Fibroblast of the aortic adventitia (primary cell): Measurements from ENCODE around the gene ZNF423. TPM values are rescaled to one million over a fixed set of nuclear protein-coding genes. Genes with fewer than 3 reads are reported as not detected.

Experiments used
- DNase-seq: peaks from one replicate; pipeline ENCODE4 v3.0.0-alpha.2; 2010; ENCODE audit warnings: low read depth
- H3K4me3 ChIP-seq: 2 replicates; pipeline ENCODE4 v1.5.1; 2011; ENCODE audit warnings: low read depth, mild to moderate bottlenecking, control low read depth, low read length, moderate library complexity
- total RNA-seq: library from RNA; depleted of rRNA; stranded (reverse); fragments of >200 nt; gene quantifications from 2 replicates; pipeline ENCODE4 v1.2.3, GENCODE V29; 2012; ENCODE audit warnings: low replicate concordance
- TF ChIP-seq, protein P1 (sequence below): IDR thresholded peaks from 2 replicates; pipeline ENCODE4 v1.5.1; 2011; ENCODE audit warnings: mild to moderate bottlenecking, low read length, control low read depth, inconsistent platforms; ENCODE audit not compliant: insufficient read depth

The ZNF423 gene
- total RNA-seq, 1 donor = 13.5 TPM

DNA sequence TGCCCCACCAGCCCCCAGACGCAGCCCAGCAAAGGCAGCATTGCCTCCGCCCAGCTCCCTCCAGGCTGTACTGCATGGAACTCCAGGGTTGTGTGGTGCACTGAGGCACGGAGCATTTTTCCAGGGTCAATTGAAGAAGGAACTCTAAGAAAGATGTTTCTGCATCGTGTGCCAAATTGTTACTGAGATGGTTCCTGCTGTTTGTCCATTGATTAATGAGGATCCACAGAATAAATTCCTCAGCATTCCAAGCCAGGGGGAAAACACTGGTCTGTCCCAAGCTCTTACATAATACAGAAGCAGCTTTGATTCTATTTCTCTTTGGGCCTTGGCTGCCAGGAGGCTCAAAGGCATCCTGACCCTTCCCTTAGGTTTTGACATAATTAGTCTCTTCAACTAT lies 80.9 kb downstream of the ZNF423 start:
- DNase-seq = no peak
- no peak overlapping the region for H3K4me3 ChIP-seq
- TF ChIP-seq, protein P1, sequence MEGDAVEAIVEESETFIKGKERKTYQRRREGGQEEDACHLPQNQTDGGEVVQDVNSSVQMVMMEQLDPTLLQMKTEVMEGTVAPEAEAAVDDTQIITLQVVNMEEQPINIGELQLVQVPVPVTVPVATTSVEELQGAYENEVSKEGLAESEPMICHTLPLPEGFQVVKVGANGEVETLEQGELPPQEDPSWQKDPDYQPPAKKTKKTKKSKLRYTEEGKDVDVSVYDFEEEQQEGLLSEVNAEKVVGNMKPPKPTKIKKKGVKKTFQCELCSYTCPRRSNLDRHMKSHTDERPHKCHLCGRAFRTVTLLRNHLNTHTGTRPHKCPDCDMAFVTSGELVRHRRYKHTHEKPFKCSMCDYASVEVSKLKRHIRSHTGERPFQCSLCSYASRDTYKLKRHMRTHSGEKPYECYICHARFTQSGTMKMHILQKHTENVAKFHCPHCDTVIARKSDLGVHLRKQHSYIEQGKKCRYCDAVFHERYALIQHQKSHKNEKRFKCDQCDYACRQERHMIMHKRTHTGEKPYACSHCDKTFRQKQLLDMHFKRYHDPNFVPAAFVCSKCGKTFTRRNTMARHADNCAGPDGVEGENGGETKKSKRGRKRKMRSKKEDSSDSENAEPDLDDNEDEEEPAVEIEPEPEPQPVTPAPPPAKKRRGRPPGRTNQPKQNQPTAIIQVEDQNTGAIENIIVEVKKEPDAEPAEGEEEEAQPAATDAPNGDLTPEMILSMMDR = no peak

- TF ChIP-seq, protein P1 = no peak
- H3K4me3 ChIP-seq = no peak overlapping the region
- DNase-seq = no peak
Observed at GRCh38 chr16:49773534-49774475, 82.1 kb downstream of the ZNF423 start.

- DNase-seq = no peak
- TF ChIP-seq, protein P1 = no peak
- H3K4me3 ChIP-seq = no peak overlapping the region
Observed at GRCh38 chr16:49767998-49768397, 87.9 kb downstream of the ZNF423 start.

GRCh38 chr16:49767414-49767813 lies 88.5 kb downstream of the ZNF423 start:
- DNase-seq = no peak
- TF ChIP-seq, protein P1 = no peak
- H3K4me3 ChIP-seq = no peak overlapping the region

- TF ChIP-seq, protein P1 = no peak
- no peak overlapping the region for H3K4me3 ChIP-seq
- DNase-seq = no peak
Observed at GRCh38 chr16:49766225-49766624, 89.7 kb downstream of the ZNF423 start.

- no peak overlapping the region for H3K4me3 ChIP-seq
- DNase-seq = no peak
- TF ChIP-seq, protein P1 = no peak
Observed at GRCh38 chr16:49763826-49764225, 92.1 kb downstream of the ZNF423 start.

DNA sequence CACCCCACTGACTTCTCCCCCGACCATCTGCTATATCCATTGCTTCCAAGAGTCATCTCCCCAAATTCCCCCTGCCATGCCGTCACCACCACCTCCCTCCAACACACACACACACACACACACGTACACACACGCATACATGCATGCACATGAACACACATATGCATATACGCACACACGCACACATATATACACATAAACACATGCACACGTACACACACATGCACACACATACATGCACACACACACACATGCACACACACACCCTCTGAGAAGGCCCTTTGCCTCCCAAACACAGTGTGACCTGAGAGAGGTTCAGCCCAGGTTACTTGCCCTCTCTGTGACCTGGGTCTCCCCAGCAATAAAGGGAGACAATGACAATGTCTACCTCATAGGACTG lies 95.1 kb downstream of the ZNF423 start:
- DNase-seq = no peak
- TF ChIP-seq, protein P1 = no peak
- H3K4me3 ChIP-seq = no peak overlapping the region
